DMS79 (cell line): ENCODE results near the gene FGF1.

Experiments
- DNase-seq: peaks from one replicate; lab custom pipeline; 2025; lab: John Stamatoyannopoulos, UW

The FGF1 gene

DNA sequence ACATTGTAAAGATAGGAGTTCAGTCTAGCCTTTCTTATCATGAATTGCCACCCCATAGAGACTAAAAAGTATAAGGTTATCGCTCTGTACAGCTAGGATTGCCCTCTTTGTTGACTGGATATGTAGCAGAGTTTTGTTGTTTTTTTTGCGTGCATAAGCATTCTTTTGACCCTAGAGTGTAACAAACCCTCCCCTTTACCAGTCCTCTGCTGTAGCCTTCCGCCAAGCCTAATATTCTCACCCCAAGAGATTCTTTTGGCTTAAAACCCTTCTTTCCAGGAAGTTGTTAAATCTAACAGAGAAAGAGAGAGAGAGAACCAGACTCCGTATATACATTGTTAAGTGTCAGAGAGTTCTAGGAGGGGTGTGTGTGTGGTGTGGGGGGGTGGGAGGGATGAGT, 113.9 kb downstream of the FGF1 start:
- no peak for DNase-seq

GRCh38 chr5:142571371-142571770, 114.5 kb downstream of the FGF1 start:
- no peak for DNase-seq

GRCh38 chr5:142569905-142570304, 116.0 kb downstream of the FGF1 start:
- no peak for DNase-seq

DNA sequence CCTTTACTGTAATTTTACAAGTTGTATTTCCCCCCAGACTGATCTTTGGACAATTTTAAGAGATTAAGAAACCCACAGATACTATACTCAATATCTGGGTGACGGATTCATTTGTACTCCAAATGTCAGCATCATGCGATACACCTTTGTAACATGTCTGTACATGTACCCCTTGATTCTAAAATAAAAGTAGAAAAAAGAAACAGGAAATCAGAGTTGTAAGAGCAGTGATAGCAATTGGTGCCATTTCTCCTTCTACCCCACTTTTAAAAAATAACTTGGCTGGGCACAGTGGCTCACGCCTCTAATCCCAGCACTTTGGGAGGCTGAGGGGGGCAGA, 116.9 kb downstream of the FGF1 start:
- DNase-seq, result no peak

DNA sequence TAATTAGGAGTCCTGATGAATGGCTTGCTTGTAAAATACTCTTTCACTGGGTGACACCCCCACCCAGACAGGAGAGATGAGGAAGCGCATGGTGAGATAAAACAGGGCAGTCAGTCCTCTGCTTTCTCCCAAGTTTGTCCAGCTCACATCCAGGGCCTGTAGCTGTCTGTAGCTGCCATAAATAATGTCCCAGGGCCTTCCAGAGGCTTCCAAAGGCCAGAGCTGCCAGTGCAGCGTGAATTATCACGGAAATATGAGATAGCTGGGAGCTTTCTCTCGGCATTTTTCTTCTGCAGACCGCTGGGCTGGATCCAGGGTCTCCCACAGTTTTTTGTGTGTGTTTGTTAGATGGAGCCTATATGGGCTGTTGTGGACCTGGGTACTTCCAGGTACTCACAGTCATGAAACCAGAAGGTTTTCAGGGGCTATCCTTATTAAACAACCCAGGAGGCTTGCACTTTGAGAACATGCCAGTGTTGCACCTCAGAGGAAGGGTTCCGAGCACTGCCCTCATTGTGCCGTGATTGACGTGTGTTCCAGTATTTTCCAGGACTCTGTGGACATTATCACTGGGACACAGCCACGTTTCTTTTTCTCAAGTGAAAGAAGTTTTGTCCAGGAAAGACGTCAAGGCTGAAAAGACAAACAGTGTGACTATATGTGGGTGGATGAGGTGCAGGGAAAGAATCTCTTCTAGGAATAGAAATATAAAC, 117.5 kb downstream of the FGF1 start:
- DNase-seq, result no peak

GRCh38 chr5:142561486-142562097, 124.3 kb downstream of the FGF1 start:
- no peak for DNase-seq

DNA sequence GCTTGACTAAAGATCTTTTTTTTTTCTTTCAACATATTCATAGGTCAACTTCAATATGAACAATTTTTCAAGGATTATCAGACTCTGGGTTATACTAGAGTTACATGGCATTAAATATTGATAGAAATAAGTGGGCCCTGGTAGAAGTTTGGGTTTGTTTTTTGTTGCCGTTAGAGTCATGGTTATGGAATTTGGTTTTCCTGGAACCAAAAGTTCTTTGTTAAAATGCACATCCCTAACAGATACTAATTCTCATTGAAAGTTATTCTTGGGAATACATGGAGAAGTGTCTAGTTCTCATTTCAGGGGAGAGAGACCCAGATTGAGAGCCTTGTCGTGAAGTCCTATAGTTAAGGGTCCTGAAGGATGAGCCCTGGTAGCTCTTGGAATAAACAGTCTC, 124.9 kb downstream of the FGF1 start:
- DNase-seq, result no peak

- no peak for DNase-seq
Measured at GRCh38 chr5:142552107-142552506, 133.8 kb downstream of the FGF1 start.

DNA sequence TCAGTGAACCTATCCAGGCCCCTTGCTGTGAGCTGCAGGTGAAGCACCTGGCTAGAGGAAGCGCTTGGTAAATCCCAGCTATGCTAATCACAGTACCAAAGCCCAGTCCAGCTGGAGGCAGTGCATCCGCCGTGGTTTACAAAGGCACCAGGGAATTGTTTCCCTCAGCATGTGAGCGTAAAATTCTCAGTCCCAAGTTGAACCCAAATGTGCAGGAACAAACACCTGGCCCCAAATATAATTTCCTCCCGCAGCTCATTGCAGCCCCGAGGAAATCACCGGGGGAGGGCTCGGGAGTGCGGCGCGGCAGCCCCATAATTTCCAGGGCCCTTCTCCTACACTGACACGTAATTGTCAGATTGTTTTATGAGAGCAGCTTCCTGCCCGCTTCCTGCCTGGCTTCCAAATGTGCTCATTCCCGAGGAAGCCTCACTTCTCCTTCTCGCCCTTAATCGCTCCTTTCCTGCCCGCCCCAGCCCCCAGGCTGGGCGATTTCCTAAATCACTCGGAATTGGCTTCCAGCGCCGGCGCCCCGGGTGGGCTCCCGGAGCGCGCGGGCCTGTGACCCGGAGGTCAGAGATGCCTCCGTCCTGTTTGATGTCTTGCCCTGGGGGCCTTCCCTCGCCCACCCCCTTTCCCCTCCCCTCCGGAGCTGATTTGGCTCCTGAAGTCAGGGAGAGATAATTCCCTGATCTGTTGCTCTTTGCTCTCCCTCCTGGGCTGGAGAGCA, 134.4 kb downstream of the FGF1 start:
- DNase-seq, result no peak

GRCh38 chr5:142550471-142550870, 135.4 kb downstream of the FGF1 start:
- no peak for DNase-seq

DNA sequence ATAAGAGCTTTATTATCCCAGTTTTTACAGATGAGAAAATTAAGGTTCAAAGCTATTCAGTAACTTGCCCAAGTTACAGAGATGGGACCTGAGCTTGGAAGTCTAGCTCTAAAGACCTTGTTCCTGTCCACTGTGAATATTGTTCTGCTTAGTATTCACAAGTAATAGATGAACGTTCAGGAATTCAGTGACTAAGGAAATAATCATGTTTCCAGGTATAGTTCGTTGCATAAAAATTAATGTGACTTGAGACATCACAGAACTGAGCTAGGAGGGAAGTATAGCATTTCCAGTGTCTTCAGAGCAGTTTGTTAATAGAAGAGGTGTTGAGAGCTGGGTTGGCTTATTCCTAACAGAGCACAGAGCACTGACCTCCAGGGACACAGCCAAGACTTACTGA, 136.1 kb downstream of the FGF1 start:
- DNase-seq, result no peak

DNA sequence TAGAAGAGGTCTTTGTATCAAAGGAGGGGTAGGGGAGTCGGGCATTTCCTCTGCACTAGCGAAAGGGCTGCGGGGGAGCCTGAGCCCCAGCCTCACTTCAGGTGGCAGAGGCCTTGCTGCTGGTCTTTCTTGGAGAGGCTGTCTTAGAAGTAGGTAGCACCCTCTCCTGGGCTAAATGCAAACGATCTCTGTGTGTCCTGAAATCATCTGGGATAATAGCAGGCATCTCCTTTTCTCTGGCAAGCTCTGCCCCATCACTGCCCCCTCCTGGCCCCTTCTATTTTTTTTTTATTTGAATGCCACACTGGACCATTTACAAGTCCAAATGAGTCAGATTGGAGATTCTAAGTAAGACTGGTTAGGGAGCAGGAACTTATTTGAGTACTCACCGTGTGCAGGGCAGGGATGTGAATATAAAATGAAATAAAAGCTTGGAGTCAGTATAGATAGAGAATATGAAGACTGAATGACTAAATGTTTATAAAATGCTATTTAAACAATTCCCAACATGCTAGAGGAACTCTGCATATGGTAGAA, 137.1 kb downstream of the FGF1 start:
- peak; percentile 12 for DNase-seq

- DNase-seq, result no peak
Measured at GRCh38 chr5:142547445-142548380, 138.2 kb downstream of the FGF1 start.

DNA sequence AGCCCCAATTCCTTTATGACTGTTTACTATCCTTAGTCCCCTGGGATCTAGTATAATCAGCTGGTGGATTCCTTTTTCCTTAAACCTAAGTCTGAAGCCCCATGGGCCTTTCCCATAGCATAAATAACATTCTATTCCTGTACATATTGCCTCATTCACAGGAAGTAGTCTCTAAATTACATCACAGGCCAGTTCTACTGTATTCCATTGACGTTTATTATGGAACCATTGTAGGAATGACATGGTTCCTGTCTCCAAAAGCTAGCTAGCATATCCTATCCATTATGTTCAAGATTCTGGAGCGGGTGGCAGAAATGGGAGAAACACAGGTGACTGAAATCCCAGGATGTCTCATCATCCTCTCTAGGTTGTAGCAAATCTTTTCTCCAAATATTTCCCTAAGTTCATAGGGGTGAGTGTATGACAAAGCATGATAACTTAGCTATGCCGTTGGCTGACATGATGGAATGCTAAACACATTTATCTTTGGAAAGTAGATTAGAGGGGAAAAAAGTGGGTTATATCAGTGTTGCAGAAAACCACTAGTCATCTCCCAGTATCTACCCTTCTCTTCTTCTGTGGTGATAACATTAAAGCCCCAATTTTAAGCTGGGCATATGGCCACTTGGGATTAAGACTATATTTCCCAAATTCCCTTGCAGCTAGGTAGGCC, 140.1 kb downstream of the FGF1 start:
- no peak for DNase-seq

DNA sequence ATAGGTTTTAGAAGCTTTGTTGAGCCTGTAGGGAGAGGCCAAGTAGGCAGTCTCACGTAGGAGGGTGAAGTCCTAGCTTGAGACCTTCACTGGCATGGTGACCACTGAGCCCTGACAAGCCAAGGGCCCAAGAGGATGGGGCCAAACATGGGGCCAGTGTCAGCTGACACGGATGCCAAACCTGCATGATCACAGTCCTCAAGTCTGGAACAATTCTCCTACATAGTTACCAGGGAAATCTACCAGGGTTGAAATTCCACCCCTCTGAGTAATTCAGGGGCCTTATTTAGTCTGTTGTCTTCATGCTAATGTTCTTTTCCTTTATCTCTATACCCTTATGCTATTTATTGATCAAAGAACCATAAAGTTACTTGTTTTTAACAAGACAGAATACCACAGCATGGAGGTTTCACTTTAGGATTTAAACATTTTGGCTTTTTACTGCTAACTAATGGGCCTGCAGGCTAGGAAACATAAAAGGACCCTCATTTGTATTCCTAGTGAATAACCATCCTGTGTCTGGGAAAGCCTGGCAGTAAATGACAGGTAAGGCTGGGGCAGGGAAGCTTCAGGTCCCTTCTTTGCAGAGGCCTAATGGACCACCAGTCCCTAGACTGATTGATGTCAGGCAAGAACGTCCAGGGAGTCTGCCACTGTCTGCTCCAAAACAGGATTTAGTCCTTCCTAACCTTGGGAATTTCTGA, 140.8 kb downstream of the FGF1 start:
- DNase-seq, result no peak

GRCh38 chr5:142544071-142544753, 141.7 kb downstream of the FGF1 start:
- no peak for DNase-seq

GRCh38 chr5:142542906-142543305, 143.0 kb downstream of the FGF1 start:
- no peak for DNase-seq
